HepG2 (cell line): Measurements from ENCODE around the gene CNOT1.

Experiments used
- ARID3A ChIP-seq: IDR thresholded peaks from 2 replicates; pipeline ENCODE4 v1.6.1; 2012; ENCODE audit warnings: low read depth, low read length, improper control_type of control experiment
- ATF1 ChIP-seq: IDR thresholded peaks from 2 replicates; pipeline ENCODE4 v1.6.1; 2016; ENCODE audit warnings: mild to moderate bottlenecking, control low read depth
- BCL3 ChIP-seq: sonication (generic); formaldehyde crosslinking; IDR thresholded peaks from 2 replicates; pipeline ENCODE4 v1.5.1; 2020; ENCODE audit warnings: mild to moderate bottlenecking, missing genetic modification reagents, moderate library complexity
- ZBTB7A ChIP-seq: sonication (generic); formaldehyde crosslinking; IDR thresholded peaks from 2 replicates; pipeline ENCODE4 v1.8.0; 2022; ENCODE audit warnings: mild to moderate bottlenecking, missing genetic modification reagents
- ZNF414 ChIP-seq: sonication (generic); formaldehyde crosslinking; IDR thresholded peaks from 2 replicates; pipeline ENCODE4 v1.5.0; 2020; ENCODE audit warnings: missing genetic modification reagents
- ZNF784 ChIP-seq: sonication (generic); formaldehyde crosslinking; IDR thresholded peaks from 2 replicates; pipeline ENCODE4 v1.5.1; 2020; ENCODE audit warnings: missing genetic modification reagents, mild to moderate bottlenecking, borderline replicate concordance

- TF ChIP-seq ZBTB7A (CRISPR knock-in tag) (no peak), ZNF414 (CRISPR knock-in tag) (no peak), ZNF784 (no peak), ARID3A (no peak), ATF1 (CRISPR knock-in tag) (no peak), BCL3 (no peak)
These were observed 112.9 kb downstream of the CNOT1 start for GRCh38 chr16:58516768-58517107.
